K562 (cell line): ENCODE measurements around the gene REX1BD. TPM values are rescaled to one million over a fixed set of nuclear protein-coding genes. Genes with fewer than 3 reads are reported as not detected.

Source experiments
- BMI1 ChIP-seq: fragments of 150-350 bp; IDR thresholded peaks from 2 replicates; pipeline ENCODE4 v1.6.1; 2014; ENCODE audit warnings: low read length
- DDX20 ChIP-seq: fragments of 450-650 bp; IDR thresholded peaks from 2 replicates; pipeline ENCODE4 v1.6.1; 2016; ENCODE audit warnings: missing genetic modification characterization, low read depth, mild to moderate bottlenecking, missing compliant biosample characterization, moderate library complexity
- FOXP1 ChIP-seq: sonication (generic); formaldehyde crosslinking; IDR thresholded peaks from 2 replicates; pipeline ENCODE4 v1.8.0; 2022; ENCODE audit warnings: mild to moderate bottlenecking, missing genetic modification reagents
- HNRNPK ChIP-seq: fragments of 200-400 bp; formaldehyde crosslinking; IDR thresholded peaks from one replicate; pipeline ENCODE4 v1.6.1; 2018; ENCODE audit warnings: mild to moderate bottlenecking, low read depth, low read length; ENCODE audit not compliant: poor library complexity, severe bottlenecking
- ILK ChIP-seq: fragments of 450-650 bp; IDR thresholded peaks from 2 replicates; pipeline ENCODE4 v1.6.1; 2016; ENCODE audit warnings: missing genetic modification characterization, low read depth, mild to moderate bottlenecking, missing compliant biosample characterization, moderate library complexity, borderline replicate concordance
- JUND ChIP-seq, 2 experiments: IDR thresholded peaks; 2 replicates in 1 of 2; 3 replicates in 1 of 2; pipeline ENCODE4 v1.6.1; 2011; ENCODE audit warnings: borderline replicate concordance in 2 of 2, low read depth in 2 of 2, low read length in 2 of 2, improper control_type of control experiment in 1 of 2, missing biosample characterization in 1 of 2, missing genetic modification characterization in 1 of 2, missing genetic modification reagents in 1 of 2
- MAFG ChIP-seq: fragments of 450-650 bp; conservative IDR thresholded peaks from 2 replicates; pipeline ENCODE4 v1.6.1; 2016; ENCODE audit warnings: missing genetic modification characterization, missing compliant biosample characterization
- PURB ChIP-seq: sonication (generic); formaldehyde crosslinking; IDR thresholded peaks from 2 replicates; pipeline ENCODE4 v1.9.0; 2021; ENCODE audit warnings: low read depth, mild to moderate bottlenecking, missing genetic modification reagents
- SPI1 ChIP-seq: IDR thresholded peaks from 2 replicates; pipeline ENCODE4 v1.6.1; 2011; ENCODE audit warnings: low read depth, low read length, control low read depth, borderline replicate concordance
- SRSF9 ChIP-seq: fragments of 200-400 bp; formaldehyde crosslinking; IDR thresholded peaks from 2 replicates; pipeline ENCODE4 v1.6.1; 2017; ENCODE audit warnings: low read depth, low read length, borderline replicate concordance
- TAF15 ChIP-seq: fragments of 200-400 bp; formaldehyde crosslinking; IDR thresholded peaks from 2 replicates; pipeline ENCODE4 v1.6.1; 2017; ENCODE audit warnings: mild to moderate bottlenecking, low read depth, low read length, moderate library complexity
- TAF7 ChIP-seq: fragments of 450-650 bp; IDR thresholded peaks from 2 replicates; pipeline ENCODE4 v1.6.1; 2016; ENCODE audit warnings: missing genetic modification characterization, missing compliant biosample characterization
- ZNF507 ChIP-seq: conservative IDR thresholded peaks from 2 replicates; pipeline ENCODE4 v1.6.1; 2017; ENCODE audit warnings: missing genetic modification characterization, missing compliant biosample characterization
- ZNF668 ChIP-seq: fragments of 250-450 bp; sonication (Bioruptor Pico); IDR thresholded peaks from 2 replicates; pipeline ENCODE4 v1.8.0; 2022; ENCODE audit warnings: mild to moderate bottlenecking, inconsistent platforms
- polyA plus RNA-seq, 8 experiments: library from polyadenylated mRNA; depleted of rRNA in 4 of 8; stranded (reverse) in 5 of 8; unstranded in 3 of 8; fragments of >200 nt; fragmentation: Nextera tagmentation in 2 of 8; fragmentation: Illumina TruSeq in 1 of 8; extraction: Ambion mirVana in 2 of 8; extraction: Trizol in 1 of 8; gene quantifications; 2 replicates each; pipeline versions ENCODE4 v1.2.1 to v1.2.3, GENCODE V29; 2011 to 2014; ENCODE audit warnings: inconsistent platforms in 1 of 8, missing spikeins in 1 of 8
- total RNA-seq, 7 experiments: library from RNA; depleted of rRNA in 6 of 7; stranded (reverse); fragments of >200 nt in 6 of 7; fragmentation: Illumina TruSeq in 2 of 7; extraction: Trizol in 2 of 7; gene quantifications; 2 replicates each; pipeline versions ENCODE4 v1.2.1 to v1.2.3, GENCODE V29; 2011 to 2021; ENCODE audit warnings: low replicate concordance in 1 of 7
- TF ChIP-seq, protein P1 (sequence below): fragments of 250-450 bp; sonication (Bioruptor Pico); IDR thresholded peaks from 2 replicates; pipeline ENCODE4 v1.5.0; 2022; ENCODE audit warnings: mild to moderate bottlenecking
- TF ChIP-seq, protein P2 (sequence below): IDR thresholded peaks from 2 replicates; pipeline ENCODE4 v1.6.1; 2011; ENCODE audit not compliant: insufficient read length; ENCODE audit errors: extremely low read depth
- TF ChIP-seq, protein P3 (sequence below): sonication (generic); formaldehyde crosslinking; IDR thresholded peaks from 2 replicates; pipeline ENCODE4 v1.8.1; 2022; ENCODE audit warnings: missing genetic modification reagents
- TF ChIP-seq, protein P4 (sequence below): fragments of 250-450 bp; sonication (Bioruptor Pico); IDR thresholded peaks from 2 replicates; pipeline ENCODE4 v1.4.0; 2020
- TF ChIP-seq, protein P5 (sequence below): fragments of 450-650 bp; IDR thresholded peaks from 2 replicates; pipeline ENCODE4 v1.6.1; 2016

REX1BD gene
- total and polyA plus RNA-seq, 9 of the 15 experiments (the other 6 are each of a cell fraction or from before 2014, with no cell fraction given): 1.9 to 136 (median 13.8) TPM

DNA sequence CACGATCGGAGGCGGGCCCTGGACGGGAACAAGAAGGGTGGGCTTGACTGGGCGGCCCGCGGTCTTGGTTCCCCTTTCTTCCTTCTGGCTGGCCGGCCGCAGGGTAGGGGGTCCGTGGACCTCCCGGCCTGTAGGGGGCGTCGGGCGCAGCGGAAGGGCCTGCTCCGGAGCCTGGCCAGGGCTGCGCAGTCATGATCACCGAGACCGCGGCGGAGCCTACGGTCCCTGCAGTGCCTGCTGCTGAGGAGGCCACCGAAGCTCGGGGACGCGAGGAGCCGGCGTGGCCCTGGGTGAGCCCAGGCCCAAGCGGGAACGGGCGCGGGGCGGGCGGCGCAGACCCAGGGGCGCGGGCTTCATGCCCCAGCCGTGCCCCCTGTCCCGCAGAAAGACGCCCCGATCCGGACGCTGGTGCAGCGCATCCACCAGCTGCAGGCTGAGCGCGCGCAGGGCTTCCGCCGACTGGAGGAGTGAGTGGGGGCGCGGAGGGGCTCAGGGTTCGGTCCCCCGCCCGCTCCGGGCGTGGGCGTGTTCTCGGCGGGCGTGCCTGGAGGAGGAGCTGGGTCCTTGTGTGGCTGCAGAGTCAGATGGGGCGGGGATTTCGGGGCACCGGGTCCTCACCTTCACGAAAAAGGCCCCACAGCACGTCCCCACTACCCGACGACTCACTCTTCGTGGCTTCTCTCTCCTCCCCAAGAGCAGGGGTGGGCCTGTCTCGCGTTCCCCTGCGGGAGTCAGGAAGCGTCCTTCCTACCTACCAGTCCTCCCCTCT lies at the start of gene REX1BD (continued):
- TF ChIP-seq, protein P1, sequence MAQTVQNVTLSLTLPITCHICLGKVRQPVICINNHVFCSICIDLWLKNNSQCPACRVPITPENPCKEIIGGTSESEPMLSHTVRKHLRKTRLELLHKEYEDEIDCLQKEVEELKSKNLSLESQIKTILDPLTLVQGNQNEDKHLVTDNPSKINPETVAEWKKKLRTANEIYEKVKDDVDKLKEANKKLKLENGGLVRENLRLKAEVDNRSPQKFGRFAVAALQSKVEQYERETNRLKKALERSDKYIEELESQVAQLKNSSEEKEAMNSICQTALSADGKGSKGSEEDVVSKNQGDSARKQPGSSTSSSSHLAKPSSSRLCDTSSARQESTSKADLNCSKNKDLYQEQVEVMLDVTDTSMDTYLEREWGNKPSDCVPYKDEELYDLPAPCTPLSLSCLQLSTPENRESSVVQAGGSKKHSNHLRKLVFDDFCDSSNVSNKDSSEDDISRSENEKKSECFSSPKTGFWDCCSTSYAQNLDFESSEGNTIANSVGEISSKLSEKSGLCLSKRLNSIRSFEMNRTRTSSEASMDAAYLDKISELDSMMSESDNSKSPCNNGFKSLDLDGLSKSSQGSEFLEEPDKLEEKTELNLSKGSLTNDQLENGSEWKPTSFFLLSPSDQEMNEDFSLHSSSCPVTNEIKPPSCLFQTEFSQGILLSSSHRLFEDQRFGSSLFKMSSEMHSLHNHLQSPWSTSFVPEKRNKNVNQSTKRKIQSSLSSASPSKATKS (CRISPR knock-in tag): no peak
- TF ChIP-seq, protein P2, sequence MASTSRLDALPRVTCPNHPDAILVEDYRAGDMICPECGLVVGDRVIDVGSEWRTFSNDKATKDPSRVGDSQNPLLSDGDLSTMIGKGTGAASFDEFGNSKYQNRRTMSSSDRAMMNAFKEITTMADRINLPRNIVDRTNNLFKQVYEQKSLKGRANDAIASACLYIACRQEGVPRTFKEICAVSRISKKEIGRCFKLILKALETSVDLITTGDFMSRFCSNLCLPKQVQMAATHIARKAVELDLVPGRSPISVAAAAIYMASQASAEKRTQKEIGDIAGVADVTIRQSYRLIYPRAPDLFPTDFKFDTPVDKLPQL: no peak
- TF ChIP-seq FOXP1 (CRISPR knock-in tag): peak; percentile 70; the same call in 1 of the 2 replicates
- TF ChIP-seq PURB (CRISPR knock-in tag): no peak
- peak; percentile 52 for TF ChIP-seq JUND (IDR thresholded peaks at IDR 0.05; ENCODE audit: borderline replicate concordance, low read depth, low read length)
- no peak for TF ChIP-seq JUND (tag; IDR thresholded peaks at IDR 0.05; ENCODE audit: borderline replicate concordance, low read depth, low read length)
- TF ChIP-seq TAF7 (tag): peak; percentile 54; the same call in 1 of the 2 replicates
- no peak for TF ChIP-seq BMI1
- TF ChIP-seq DDX20 (tag): no peak
- no peak for TF ChIP-seq ZNF507 (tag)
- no peak for TF ChIP-seq ZNF668 (CRISPR knock-in tag)
- TF ChIP-seq, protein P3, sequence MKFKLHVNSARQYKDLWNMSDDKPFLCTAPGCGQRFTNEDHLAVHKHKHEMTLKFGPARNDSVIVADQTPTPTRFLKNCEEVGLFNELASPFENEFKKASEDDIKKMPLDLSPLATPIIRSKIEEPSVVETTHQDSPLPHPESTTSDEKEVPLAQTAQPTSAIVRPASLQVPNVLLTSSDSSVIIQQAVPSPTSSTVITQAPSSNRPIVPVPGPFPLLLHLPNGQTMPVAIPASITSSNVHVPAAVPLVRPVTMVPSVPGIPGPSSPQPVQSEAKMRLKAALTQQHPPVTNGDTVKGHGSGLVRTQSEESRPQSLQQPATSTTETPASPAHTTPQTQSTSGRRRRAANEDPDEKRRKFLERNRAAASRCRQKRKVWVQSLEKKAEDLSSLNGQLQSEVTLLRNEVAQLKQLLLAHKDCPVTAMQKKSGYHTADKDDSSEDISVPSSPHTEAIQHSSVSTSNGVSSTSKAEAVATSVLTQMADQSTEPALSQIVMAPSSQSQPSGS: no peak
- TF ChIP-seq, protein P4, sequence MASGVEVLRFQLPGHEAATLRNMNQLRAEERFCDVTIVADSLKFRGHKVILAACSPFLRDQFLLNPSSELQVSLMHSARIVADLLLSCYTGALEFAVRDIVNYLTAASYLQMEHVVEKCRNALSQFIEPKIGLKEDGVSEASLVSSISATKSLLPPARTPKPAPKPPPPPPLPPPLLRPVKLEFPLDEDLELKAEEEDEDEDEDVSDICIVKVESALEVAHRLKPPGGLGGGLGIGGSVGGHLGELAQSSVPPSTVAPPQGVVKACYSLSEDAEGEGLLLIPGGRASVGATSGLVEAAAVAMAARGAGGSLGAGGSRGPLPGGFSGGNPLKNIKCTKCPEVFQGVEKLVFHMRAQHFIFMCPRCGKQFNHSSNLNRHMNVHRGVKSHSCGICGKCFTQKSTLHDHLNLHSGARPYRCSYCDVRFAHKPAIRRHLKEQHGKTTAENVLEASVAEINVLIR (CRISPR knock-in tag): no peak
- TF ChIP-seq SRSF9: no peak
- TF ChIP-seq, protein P5, sequence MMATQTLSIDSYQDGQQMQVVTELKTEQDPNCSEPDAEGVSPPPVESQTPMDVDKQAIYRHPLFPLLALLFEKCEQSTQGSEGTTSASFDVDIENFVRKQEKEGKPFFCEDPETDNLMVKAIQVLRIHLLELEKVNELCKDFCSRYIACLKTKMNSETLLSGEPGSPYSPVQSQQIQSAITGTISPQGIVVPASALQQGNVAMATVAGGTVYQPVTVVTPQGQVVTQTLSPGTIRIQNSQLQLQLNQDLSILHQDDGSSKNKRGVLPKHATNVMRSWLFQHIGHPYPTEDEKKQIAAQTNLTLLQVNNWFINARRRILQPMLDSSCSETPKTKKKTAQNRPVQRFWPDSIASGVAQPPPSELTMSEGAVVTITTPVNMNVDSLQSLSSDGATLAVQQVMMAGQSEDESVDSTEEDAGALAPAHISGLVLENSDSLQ: no peak
- TF ChIP-seq TAF15: no peak
- no peak for TF ChIP-seq ILK (tag)
- peak; percentile 50; the same call in 1 of the 2 replicates for TF ChIP-seq MAFG (tag)
- 0 out of 2 replicates have a peak, but pooled peaks have one; percentile 8 for TF ChIP-seq SPI1
- TF ChIP-seq HNRNPK: no peak
